ENCODE data around the gene GLI3. TPM values are rescaled to one million over a fixed set of nuclear protein-coding genes. Genes with fewer than 3 reads are reported as not detected.
A peak's percentile ranks its signal among the peaks of the same experiment; 100 is the strongest.

GLI3 gene
- total RNA-seq, 1 experiment from 2014 or later, result 46.2 TPM

GRCh38 chr7:42152329-42153205 lies 84.4 kb downstream of the GLI3 start:
- Mint-ChIP-seq H3K27me3 (ENCODE audit: low read depth) (no peaks in the 10 kb centered on the region), H3K4me3 (no peak overlapping the region), H3K4me1 (peaks cover 22% of the 10 kb centered on the region), H3K9me3 (no peaks in the 10 kb centered on the region), H3K27ac (no peak overlapping the region), H3K36me3 (peaks cover under 1% of the 10 kb centered on the region)
- ChIA-PET POLR2A (interaction anchor here (1.2 kb wide), 1 partner anchor 76 kb away, joined by 3 read pairs; no protein-coding TSS in a partner anchor), CTCF (interaction anchor here (0.6 to 2.3 kb wide), 7 partner anchors 34 to 593 kb away, joined by 3 to 12 read pairs (median 5); no protein-coding TSS in a partner anchor)
- peak; percentile 31; the same call in 1 of the 2 replicates for ATAC-seq
- TF ChIP-seq EMX1 (CRISPR knock-in tag; IDR thresholded peaks at IDR 0.05) (no peak), E2F1 (CRISPR knock-in tag; IDR thresholded peaks at IDR 0.05) (no peak), KAT7 (CRISPR knock-in tag; IDR thresholded peaks at IDR 0.05; ENCODE audit: borderline replicate concordance) (no peak), FOXJ3 (CRISPR knock-in tag; IDR thresholded peaks at IDR 0.05; ENCODE audit: borderline replicate concordance) (no peak), PRDM15 (CRISPR knock-in tag; IDR thresholded peaks at IDR 0.05) (no peak)
- TF ChIP-seq, protein P1, sequence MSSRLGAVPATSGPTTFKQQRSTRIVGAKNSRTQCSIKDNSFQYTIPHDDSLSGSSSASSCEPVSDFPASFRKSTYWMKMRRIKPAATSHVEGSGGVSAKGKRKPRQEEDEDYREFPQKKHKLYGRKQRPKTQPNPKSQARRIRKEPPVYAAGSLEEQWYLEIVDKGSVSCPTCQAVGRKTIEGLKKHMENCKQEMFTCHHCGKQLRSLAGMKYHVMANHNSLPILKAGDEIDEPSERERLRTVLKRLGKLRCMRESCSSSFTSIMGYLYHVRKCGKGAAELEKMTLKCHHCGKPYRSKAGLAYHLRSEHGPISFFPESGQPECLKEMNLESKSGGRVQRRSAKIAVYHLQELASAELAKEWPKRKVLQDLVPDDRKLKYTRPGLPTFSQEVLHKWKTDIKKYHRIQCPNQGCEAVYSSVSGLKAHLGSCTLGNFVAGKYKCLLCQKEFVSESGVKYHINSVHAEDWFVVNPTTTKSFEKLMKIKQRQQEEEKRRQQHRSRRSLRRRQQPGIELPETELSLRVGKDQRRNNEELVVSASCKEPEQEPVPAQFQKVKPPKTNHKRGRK (CRISPR knock-in tag; IDR thresholded peaks at IDR 0.05; ENCODE audit: borderline replicate concordance), result no peak
- TF ChIP-seq, protein P2, sequence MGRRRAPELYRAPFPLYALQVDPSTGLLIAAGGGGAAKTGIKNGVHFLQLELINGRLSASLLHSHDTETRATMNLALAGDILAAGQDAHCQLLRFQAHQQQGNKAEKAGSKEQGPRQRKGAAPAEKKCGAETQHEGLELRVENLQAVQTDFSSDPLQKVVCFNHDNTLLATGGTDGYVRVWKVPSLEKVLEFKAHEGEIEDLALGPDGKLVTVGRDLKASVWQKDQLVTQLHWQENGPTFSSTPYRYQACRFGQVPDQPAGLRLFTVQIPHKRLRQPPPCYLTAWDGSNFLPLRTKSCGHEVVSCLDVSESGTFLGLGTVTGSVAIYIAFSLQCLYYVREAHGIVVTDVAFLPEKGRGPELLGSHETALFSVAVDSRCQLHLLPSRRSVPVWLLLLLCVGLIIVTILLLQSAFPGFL (CRISPR knock-in tag; IDR thresholded peaks at IDR 0.05; ENCODE audit: borderline replicate concordance), result no peak
- DNase-seq (ENCODE audit: low spot score), result no peak

DNA sequence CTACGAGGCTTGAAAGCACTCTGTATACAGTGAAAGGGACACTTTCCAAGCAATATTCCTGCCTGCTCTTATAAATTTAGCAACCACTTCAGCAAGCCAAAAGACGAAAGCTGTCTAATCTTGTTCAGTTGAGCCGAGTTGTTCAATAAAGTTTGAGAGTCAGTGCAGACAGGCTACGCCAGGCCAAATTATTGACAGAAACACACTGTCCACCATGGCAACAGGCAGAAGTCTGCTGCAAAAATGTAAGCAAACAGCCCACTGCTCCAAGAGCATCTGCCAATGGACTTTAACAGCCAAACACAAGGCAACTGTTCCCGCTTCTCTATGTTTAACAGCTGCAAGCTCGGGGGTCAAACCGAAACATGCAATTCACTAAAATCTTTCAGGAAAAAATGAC lies 85.7 kb downstream of the GLI3 start:
- peaks cover 8% of the 10 kb centered on the region for H3K36me3 Mint-ChIP-seq
- ChIA-PET CTCF (no interaction called here), POLR2A (no interaction called here)
- no peak for DNase-seq (ENCODE audit: low spot score)
- H3K4me1 Mint-ChIP-seq, result peaks cover 15% of the 10 kb centered on the region
- ATAC-seq, result no peak
- H3K27me3 Mint-ChIP-seq (ENCODE audit: low read depth), result no peaks in the 10 kb centered on the region
- H3K9me3 Mint-ChIP-seq, result no peaks in the 10 kb centered on the region
- no peak overlapping the region; the same call in 1 of the 2 replicates for H3K27ac Mint-ChIP-seq
- no peak for TF ChIP-seq MAX (CRISPR knock-in tag; IDR thresholded peaks at IDR 0.05)
- TF ChIP-seq ZNF219 (CRISPR knock-in tag; IDR thresholded peaks at IDR 0.05; ENCODE audit: borderline replicate concordance), result no peak
- no peak for TF ChIP-seq USF2 (CRISPR knock-in tag; IDR thresholded peaks at IDR 0.05)
- TF ChIP-seq GTF2I (CRISPR knock-in tag; conservative IDR thresholded peaks at IDR 0.05), result no peak
- no peak overlapping the region for H3K4me3 Mint-ChIP-seq

All from WTC11 (cell line).